Measurements from ENCODE around the gene C2orf42.
"Not testable (repeated sequence)": the region's sequence is repeated elsewhere in the genome, so short reads cannot be mapped to it uniquely, and the experiment has no call there.

The C2orf42 gene

GRCh38 chr2:70173520-70173919 lies 17.3 kb downstream of the C2orf42 start:
- H3K4me3 ChIP-seq (ENCODE audit: low read depth, low read length) = no peak overlapping the region

- H3K4me3 ChIP-seq (ENCODE audit: low read depth, low read length) = not testable (repeated sequence)
These were observed 21.1 kb downstream of the C2orf42 start for GRCh38 chr2:70169654-70170245.

GRCh38 chr2:70161069-70161534 lies 29.7 kb downstream of the C2orf42 start:
- H3K4me3 ChIP-seq (ENCODE audit: low read depth, low read length) = no peak overlapping the region

GRCh38 chr2:70160545-70160944 lies 30.3 kb downstream of the C2orf42 start:
- H3K4me3 ChIP-seq (ENCODE audit: low read depth, low read length) = no peak overlapping the region

- H3K4me3 ChIP-seq (ENCODE audit: low read depth, low read length) = not testable (repeated sequence)
These were observed 41.6 kb downstream of the C2orf42 start for GRCh38 chr2:70149130-70149686.

GRCh38 chr2:70148211-70148760 lies 42.5 kb downstream of the C2orf42 start:
- not testable (repeated sequence) for H3K4me3 ChIP-seq (ENCODE audit: low read depth, low read length)

GRCh38 chr2:70145851-70146739 lies 44.7 kb downstream of the C2orf42 start:
- H3K4me3 ChIP-seq (ENCODE audit: low read depth, low read length) = no peak overlapping the region

GRCh38 chr2:70145144-70145490 lies 45.7 kb downstream of the C2orf42 start:
- H3K4me3 ChIP-seq (ENCODE audit: low read depth, low read length) = no peak overlapping the region

- H3K4me3 ChIP-seq (ENCODE audit: low read depth, low read length) = no peak overlapping the region
These were observed 46.2 kb downstream of the C2orf42 start for GRCh38 chr2:70144443-70145143.

GRCh38 chr2:70143314-70144150 lies 47.3 kb downstream of the C2orf42 start:
- H3K4me3 ChIP-seq (ENCODE audit: low read depth, low read length) = no peak overlapping the region

- H3K4me3 ChIP-seq (ENCODE audit: low read depth, low read length) = no peak overlapping the region
These were observed 48.1 kb downstream of the C2orf42 start for GRCh38 chr2:70142590-70143313.

GRCh38 chr2:70141902-70142589 lies 48.8 kb downstream of the C2orf42 start:
- H3K4me3 ChIP-seq (ENCODE audit: low read depth, low read length) = peak overlapping the region; percentile 51

- peak overlapping the region; percentile 51 for H3K4me3 ChIP-seq (ENCODE audit: low read depth, low read length)
These were observed 49.5 kb downstream of the C2orf42 start for GRCh38 chr2:70141212-70141901.

- no peak overlapping the region for H3K4me3 ChIP-seq (ENCODE audit: low read depth, low read length)
These were observed 50.0 kb downstream of the C2orf42 start for GRCh38 chr2:70140791-70141211.

GRCh38 chr2:70134323-70134983 lies 56.4 kb downstream of the C2orf42 start:
- not testable (repeated sequence) for H3K4me3 ChIP-seq (ENCODE audit: low read depth, low read length)

- H3K4me3 ChIP-seq (ENCODE audit: low read depth, low read length) = no peak overlapping the region
These were observed 57.1 kb downstream of the C2orf42 start for GRCh38 chr2:70133491-70134322.

- no peak overlapping the region for H3K4me3 ChIP-seq (ENCODE audit: low read depth, low read length)
These were observed 57.7 kb downstream of the C2orf42 start for GRCh38 chr2:70133127-70133452.
